Mucosa of rectum (tissue), 2 donors: ENCODE data around the gene NEDD4L.
A peak's percentile ranks its signal among the peaks of the same experiment; 100 is the strongest.

Experiments used
- H3K27ac ChIP-seq, 2 donors: one replicate each; pipeline ENCODE4 v1.7.0; 2013; ENCODE audit warnings: inconsistent platforms in 2 of 2, low read depth in 2 of 2, low read length in 2 of 2
- H3K27me3 ChIP-seq, 2 donors: one replicate each; pipeline ENCODE4 v1.7.0; 2013; ENCODE audit warnings: low read length in 2 of 2; ENCODE audit not compliant: control insufficient read depth in 2 of 2, insufficient read depth in 2 of 2
- H3K36me3 ChIP-seq, 2 donors: one replicate each; pipeline ENCODE4 v1.7.0; 2013; ENCODE audit warnings: low read length in 2 of 2; ENCODE audit not compliant: control insufficient read depth in 2 of 2, insufficient read depth in 2 of 2
- H3K4me1 ChIP-seq, 2 donors: one replicate each; pipeline ENCODE4 v1.7.0; 2013; ENCODE audit warnings: low read length in 2 of 2, mild to moderate bottlenecking in 1 of 2; ENCODE audit not compliant: control insufficient read depth in 2 of 2, insufficient read depth in 2 of 2
- H3K4me3 ChIP-seq, 2 donors: one replicate each; pipeline ENCODE4 v1.7.0; 2013; ENCODE audit warnings: low read length in 2 of 2
- H3K9ac ChIP-seq, 2 donors: one replicate each; pipeline ENCODE4 v1.7.0; 2013; ENCODE audit warnings: low read length in 2 of 2, low read depth in 1 of 2, mild to moderate bottlenecking in 1 of 2
- H3K9me3 ChIP-seq, 2 donors: one replicate each; pipeline ENCODE4 v1.7.0; 2013; ENCODE audit warnings: low read length in 2 of 2; ENCODE audit not compliant: control insufficient read depth in 2 of 2
- donor health status: healthy.
- donor health status: Normal muscosa, but diverticular disease.

NEDD4L gene

DNA sequence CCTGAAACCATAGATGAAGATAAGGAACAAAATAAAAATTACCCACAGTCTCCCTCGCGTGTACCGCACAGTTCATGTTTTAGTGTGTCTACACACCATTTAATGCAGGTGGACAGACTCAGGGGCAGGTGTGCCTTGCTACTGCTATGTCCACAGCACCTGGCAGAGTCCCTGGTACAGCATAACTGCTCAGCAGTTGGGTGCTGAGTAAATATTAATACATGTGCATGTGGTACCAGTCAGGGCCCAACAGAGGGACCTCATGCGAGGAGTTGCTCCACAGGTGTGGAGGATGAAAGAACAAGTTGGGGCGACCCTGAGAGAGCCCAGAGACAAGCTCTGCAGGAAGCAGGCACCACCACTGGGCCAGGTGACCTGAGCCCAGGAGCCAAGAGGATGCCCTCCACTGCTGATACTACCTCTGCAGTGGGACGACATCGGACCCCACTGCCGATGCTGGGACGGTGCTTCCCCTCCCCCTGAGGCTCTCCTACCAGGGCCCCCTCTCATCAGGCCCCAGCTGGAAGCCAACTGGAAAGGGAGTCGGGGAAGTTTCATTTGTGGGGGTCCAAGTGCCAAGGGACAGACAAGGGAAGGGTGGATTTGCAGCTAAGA, 100.8 kb downstream of the NEDD4L start:
- no peak overlapping the region for H3K27ac ChIP-seq
- H3K4me3 ChIP-seq, result no peak overlapping the region
- no peaks in the 10 kb centered on the region for H3K36me3 ChIP-seq
- no peak overlapping the region for H3K9ac ChIP-seq
- H3K27me3 ChIP-seq, result no peaks in the 10 kb centered on the region
- no peaks in the 10 kb centered on the region for H3K9me3 ChIP-seq
- H3K4me1 ChIP-seq, result peaks cover 0 to 10% of the 10 kb centered on the region in 2 donors

GRCh38 chr18:58146099-58146498, 102.1 kb downstream of the NEDD4L start:
- Histone ChIP-seq H3K9me3 (no peaks in the 10 kb centered on the region), H3K4me3 (no peak overlapping the region), H3K9ac (no peak overlapping the region), H3K27me3 (no peaks in the 10 kb centered on the region), H3K36me3 (no peaks in the 10 kb centered on the region), H3K27ac (no peak overlapping the region), H3K4me1 (peaks cover 0 to 8% of the 10 kb centered on the region in 2 donors)

DNA sequence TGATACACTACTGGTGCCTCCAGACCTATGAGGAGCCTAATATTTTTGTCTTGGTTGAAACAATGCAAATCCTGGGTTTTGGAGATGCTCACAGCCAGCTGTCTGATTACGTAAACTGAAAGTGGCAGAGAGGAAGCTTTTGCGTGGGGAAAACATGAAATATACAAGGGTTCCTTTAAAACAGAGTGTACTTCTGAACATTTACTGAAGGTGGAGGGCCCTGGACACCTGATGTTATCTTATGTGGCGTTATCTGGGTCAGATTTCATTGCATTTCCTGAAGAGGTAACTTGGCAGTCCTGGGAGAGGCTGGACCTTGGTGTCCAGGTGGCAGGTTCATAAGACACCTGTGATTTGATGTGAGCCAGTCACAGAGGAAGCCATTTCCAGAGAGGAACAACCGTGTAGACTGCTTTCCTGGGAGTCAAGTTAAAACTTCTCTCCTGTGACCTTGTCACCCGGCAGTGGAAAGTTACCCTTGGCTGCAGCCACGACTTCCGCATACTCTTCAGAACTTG, 105.0 kb downstream of the NEDD4L start:
- Histone ChIP-seq H3K27ac (peak overlapping the region in 1 of 2 donors; percentile 64), H3K4me1 (peaks cover 0 to 9% of the 10 kb centered on the region in 2 donors), H3K9me3 (no peaks in the 10 kb centered on the region), H3K27me3 (no peaks in the 10 kb centered on the region), H3K36me3 (no peaks in the 10 kb centered on the region), H3K4me3 (peak overlapping the region; percentile 58 to 64), H3K9ac (peak overlapping the region in 1 of 2 donors; percentile 41)

- H3K9ac ChIP-seq, result peak overlapping the region in 1 of 2 donors; percentile 5
- H3K9me3 ChIP-seq, result no peaks in the 10 kb centered on the region
- no peaks in the 10 kb centered on the region for H3K36me3 ChIP-seq
- peak overlapping the region in 1 of 2 donors; percentile 13 for H3K27ac ChIP-seq
- no peaks in the 10 kb centered on the region for H3K27me3 ChIP-seq
- H3K4me3 ChIP-seq, result peak overlapping the region; percentile 62 to 70
- peaks cover 0 to 18% of the 10 kb centered on the region in 2 donors for H3K4me1 ChIP-seq
Observed at GRCh38 chr18:58150772-58151171, 106.7 kb downstream of the NEDD4L start.

DNA sequence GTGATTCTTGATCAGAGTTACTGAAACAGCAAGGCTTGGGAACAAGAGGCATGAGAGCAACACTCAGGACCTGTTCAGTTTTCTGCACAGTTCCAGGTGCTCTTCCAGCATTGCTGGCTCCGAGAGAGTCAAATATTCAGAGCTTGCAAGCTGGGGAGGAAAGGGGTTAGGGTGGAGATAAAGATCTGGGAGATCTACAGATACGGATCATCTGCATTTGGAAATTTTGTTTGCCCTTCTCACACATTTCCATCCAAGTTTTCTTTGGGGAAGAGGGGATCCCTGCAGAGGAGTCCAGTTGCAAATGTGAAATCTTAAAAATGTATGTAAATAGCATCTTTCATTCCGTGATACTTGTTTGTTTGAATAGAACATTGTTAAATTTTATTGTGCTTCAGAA, 108.2 kb downstream of the NEDD4L start:
- no peaks in the 10 kb centered on the region for H3K27me3 ChIP-seq

GRCh38 chr18:58152891-58153290, 108.9 kb downstream of the NEDD4L start:
- H3K9ac ChIP-seq, result no peak overlapping the region
- H3K36me3 ChIP-seq, result no peaks in the 10 kb centered on the region
- no peak overlapping the region for H3K27ac ChIP-seq
- peak overlapping the region; percentile 16 to 27 for H3K4me3 ChIP-seq
- H3K9me3 ChIP-seq, result no peaks in the 10 kb centered on the region
- H3K27me3 ChIP-seq, result no peaks in the 10 kb centered on the region
- peaks cover 0 to 18% of the 10 kb centered on the region in 2 donors for H3K4me1 ChIP-seq

More for the DNA sequence above, 108.2 kb downstream of the NEDD4L start:
- no peak overlapping the region for H3K9ac ChIP-seq
- H3K9me3 ChIP-seq, result no peaks in the 10 kb centered on the region
- no peak overlapping the region for H3K27ac ChIP-seq
- H3K4me1 ChIP-seq, result peaks cover 0 to 18% of the 10 kb centered on the region in 2 donors
- H3K36me3 ChIP-seq, result no peaks in the 10 kb centered on the region
- H3K4me3 ChIP-seq, result peak overlapping the region; percentile 16 to 62

DNA sequence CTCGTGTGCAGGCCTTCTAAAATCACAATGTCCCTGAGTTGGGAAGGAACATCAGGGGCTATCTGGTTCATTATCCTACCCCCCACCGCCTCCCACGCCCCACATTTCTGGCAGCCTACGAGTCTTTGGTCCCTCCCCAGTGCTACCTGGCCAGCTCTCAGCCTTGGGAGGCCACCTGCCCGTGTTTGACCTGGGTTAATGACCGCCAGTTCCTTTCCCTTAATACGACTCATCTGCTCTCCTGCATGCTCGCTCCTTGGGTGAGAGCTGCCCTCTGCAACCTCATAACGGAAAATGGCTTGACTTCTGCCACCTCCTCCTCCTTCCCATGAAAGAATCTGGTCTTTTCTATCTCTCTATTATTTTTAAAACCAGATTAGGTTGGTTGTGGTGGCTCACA, 112.5 kb downstream of the NEDD4L start:
- Histone ChIP-seq H3K27ac (no peak overlapping the region), H3K9me3 (no peaks in the 10 kb centered on the region), H3K9ac (peak overlapping the region in 1 of 2 donors; percentile 22), H3K36me3 (no peaks in the 10 kb centered on the region), H3K27me3 (no peaks in the 10 kb centered on the region), H3K4me3 (no peak overlapping the region), H3K4me1 (peaks cover 5 to 23% of the 10 kb centered on the region in 2 donors)

- Histone ChIP-seq H3K36me3 (no peaks in the 10 kb centered on the region), H3K9me3 (no peaks in the 10 kb centered on the region), H3K27ac (no peak overlapping the region), H3K27me3 (no peaks in the 10 kb centered on the region), H3K4me3 (no peak overlapping the region), H3K9ac (no peak overlapping the region), H3K4me1 (peaks cover 5 to 28% of the 10 kb centered on the region in 2 donors)
Observed at GRCh38 chr18:58157237-58157636, 113.2 kb downstream of the NEDD4L start.

DNA sequence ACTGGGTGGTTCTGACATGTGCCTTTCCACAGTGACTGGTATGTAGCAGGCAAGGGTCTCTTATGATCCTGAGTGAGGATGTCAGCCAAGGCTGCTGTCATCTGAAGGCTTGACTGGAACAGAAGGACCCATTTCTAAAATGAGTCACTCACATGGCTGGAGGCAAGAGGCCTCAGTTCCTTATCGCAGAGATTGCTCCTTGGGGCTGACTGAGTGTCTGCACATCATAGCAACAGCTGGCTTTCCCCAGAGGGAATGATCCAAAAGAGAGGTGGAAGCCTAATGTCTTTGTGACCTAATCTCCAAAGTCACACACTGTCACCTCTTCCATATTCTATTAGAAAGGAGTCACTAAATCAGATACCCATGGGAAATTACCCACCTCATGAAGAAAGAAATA, 114.0 kb downstream of the NEDD4L start:
- Histone ChIP-seq H3K4me1 (peaks cover 5 to 29% of the 10 kb centered on the region in 2 donors), H3K27me3 (no peaks in the 10 kb centered on the region), H3K27ac (peak overlapping the region in 1 of 2 donors; percentile 16), H3K36me3 (no peaks in the 10 kb centered on the region), H3K9me3 (no peaks in the 10 kb centered on the region), H3K9ac (no peak overlapping the region), H3K4me3 (no peak overlapping the region)

- peaks cover 0 to 4% of the 10 kb centered on the region in 2 donors for H3K36me3 ChIP-seq
- peak overlapping the region; percentile 16 to 59 for H3K27ac ChIP-seq
- H3K27me3 ChIP-seq, result no peaks in the 10 kb centered on the region
- H3K9ac ChIP-seq, result no peak overlapping the region
- peaks cover 5 to 29% of the 10 kb centered on the region in 2 donors for H3K4me1 ChIP-seq
- no peaks in the 10 kb centered on the region for H3K9me3 ChIP-seq
- H3K4me3 ChIP-seq, result no peak overlapping the region
Observed at GRCh38 chr18:58158459-58158858, 114.4 kb downstream of the NEDD4L start.
